OCI-LY3 (cell line): Measurements from ENCODE around the gene OR2T3.
"Not testable (repeated sequence)": the region's sequence is repeated elsewhere in the genome, so short reads cannot be mapped to it uniquely, and the experiment has no call there.

Experiments
- EZH2phosphoT487 ChIP-seq: fragments of 200-600 bp; shearing (Covaris generic); IDR thresholded peaks from 2 replicates; pipeline ENCODE4 v1.6.1; 2018; ENCODE audit warnings: antibody characterized with exemption, mixed run types, low read depth
- TF ChIP-seq, protein P1 (sequence below): fragments of 200-600, 300-600 bp; sonication (generic); IDR thresholded peaks from 2 replicates; pipeline ENCODE4 v1.5.1; 2014; ENCODE audit warnings: antibody characterized with exemption, low read length, low read depth

DNA sequence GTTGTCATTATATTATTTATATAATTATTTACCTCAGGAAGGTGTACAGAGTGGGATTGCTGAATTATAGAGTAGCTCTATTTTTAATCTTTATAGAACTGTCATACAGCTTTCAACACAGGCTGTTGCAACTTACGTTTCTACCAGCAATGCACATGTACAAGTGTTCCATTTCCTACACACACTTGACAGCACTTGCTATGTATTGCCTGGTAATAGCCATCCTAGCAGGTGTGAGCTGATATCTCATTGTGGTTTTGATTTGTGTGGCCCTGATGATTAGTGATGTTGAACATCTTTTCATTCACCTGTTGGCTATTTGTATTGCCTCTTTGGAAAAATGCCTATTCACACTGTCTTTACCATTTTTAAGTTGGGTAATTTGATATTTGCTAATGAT, 2.5 kb downstream of the OR2T3 start:
- TF ChIP-seq, protein P1, sequence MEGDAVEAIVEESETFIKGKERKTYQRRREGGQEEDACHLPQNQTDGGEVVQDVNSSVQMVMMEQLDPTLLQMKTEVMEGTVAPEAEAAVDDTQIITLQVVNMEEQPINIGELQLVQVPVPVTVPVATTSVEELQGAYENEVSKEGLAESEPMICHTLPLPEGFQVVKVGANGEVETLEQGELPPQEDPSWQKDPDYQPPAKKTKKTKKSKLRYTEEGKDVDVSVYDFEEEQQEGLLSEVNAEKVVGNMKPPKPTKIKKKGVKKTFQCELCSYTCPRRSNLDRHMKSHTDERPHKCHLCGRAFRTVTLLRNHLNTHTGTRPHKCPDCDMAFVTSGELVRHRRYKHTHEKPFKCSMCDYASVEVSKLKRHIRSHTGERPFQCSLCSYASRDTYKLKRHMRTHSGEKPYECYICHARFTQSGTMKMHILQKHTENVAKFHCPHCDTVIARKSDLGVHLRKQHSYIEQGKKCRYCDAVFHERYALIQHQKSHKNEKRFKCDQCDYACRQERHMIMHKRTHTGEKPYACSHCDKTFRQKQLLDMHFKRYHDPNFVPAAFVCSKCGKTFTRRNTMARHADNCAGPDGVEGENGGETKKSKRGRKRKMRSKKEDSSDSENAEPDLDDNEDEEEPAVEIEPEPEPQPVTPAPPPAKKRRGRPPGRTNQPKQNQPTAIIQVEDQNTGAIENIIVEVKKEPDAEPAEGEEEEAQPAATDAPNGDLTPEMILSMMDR: not testable (repeated sequence)
- not testable (repeated sequence) for TF ChIP-seq EZH2phosphoT487
